ENCODE data around the gene NKAP.
"Not testable (repeated sequence)": the region's sequence is repeated elsewhere in the genome, so short reads cannot be mapped to it uniquely, and the experiment has no call there.

The NKAP gene

DNA sequence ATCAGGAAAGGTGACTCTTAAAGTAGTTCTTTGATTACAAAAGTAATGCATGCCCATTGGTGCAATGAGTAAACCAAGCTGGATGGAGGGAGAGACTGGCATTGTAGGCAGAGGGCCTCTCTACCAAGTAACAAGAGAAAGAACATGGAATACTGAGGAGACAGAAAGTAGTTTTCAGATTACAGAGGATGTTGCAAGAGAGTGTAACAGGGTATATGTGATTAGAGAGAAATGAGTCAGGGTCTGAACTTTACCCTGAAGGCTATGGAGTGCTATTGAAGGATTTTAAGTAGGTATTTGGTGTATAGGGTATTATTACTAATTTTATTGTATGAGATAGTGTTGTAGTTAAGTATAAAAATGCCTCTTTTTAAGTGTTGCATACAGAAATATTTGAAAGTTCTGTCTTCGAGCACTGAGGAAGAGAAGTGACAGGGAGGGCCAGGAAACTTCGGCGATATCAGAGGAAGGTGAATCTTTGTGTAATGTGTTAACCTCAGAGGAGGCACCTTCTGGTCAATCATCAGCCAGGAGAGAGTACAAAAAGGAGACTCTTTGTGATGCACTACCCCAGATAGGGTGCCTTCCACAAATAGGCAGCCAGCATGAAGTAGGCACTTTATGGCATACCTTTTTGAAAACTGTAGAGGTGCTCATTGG is 8.2 kb downstream of the NKAP start:
- DNase-seq, result no peak

GRCh38 chrX:119922391-119922790 is 21.2 kb downstream of the NKAP start:
- not testable (repeated sequence) for DNase-seq

DNA sequence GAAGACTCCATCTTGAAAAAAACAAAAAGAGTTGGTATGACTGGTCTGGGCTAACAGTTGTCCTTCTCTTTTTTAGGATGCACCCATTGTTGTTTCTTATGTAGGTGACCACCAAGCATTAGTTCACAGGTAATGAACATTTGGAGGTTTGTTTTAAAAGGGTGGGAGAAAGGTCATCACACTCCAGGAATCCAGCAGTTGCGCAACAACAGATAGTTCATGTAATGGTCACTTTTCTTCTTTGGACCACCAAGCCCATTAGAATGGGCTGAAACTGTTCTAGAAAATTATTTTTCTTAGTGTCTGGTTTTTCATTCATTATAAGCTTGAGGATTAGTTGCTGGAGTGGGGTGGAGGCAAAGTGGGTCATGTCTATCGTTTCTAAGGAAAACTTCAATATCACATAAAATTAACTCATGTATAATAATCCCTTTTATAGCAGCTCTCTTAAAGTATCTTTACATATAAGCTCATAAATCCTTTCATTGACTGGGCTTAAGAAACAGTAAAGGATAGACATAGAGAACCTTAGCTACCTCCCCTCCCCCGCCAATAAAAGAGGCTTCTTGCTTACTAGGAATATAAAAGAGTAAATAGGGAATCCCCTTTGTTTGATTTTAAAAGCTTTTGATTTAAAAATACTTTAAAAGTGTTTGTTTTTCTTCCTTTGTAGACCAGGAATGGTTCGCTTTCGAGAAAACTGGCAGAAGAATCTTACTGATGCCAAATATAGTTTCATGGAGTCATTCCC is 23.5 kb downstream of the NKAP start:
- no peak for DNase-seq

DNA sequence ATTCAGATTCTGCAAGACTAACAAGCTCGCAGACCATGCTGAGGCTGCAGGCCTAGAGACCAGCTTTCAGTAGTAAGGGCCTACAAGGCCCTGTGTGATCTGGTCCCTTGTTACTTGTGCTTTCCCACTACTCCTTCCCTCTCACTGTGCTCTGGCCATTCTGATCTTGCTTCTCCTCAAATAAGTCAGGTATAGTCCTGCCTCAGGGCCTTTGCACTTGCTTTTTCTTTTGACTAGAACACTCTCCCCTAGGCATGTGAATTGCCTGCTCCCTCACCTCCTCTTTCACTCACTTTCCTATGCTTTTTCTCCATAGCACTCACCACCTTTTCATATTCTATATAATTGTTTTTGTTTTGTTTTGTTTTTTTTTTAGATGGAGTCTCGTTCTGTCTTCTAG is 25.7 kb downstream of the NKAP start:
- no peak for DNase-seq

DNA sequence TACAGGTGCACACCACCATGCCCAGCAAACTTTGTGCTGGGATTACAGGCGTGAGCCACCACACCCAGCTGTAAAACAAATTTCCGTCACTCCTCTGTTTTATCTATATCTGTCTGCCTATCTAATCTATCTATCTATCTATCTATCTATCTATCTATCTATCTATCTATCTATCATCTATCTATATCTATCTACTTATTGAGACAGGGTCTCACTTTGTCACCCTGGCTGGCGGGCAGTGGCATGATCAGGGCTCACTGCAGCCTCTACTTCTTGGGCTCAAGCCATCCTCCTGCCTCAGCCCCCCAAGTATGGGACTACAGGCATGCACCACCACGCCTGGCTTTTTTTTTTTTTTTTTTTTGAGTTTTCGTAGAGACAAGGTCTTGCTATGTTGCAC is 27.2 kb downstream of the NKAP start:
- no peak for DNase-seq

GRCh38 chrX:119900976-119901375 is 42.6 kb downstream of the NKAP start:
- DNase-seq, result no peak

GRCh38 chrX:119899125-119899524 is 44.4 kb downstream of the NKAP start:
- no peak for DNase-seq

DNA sequence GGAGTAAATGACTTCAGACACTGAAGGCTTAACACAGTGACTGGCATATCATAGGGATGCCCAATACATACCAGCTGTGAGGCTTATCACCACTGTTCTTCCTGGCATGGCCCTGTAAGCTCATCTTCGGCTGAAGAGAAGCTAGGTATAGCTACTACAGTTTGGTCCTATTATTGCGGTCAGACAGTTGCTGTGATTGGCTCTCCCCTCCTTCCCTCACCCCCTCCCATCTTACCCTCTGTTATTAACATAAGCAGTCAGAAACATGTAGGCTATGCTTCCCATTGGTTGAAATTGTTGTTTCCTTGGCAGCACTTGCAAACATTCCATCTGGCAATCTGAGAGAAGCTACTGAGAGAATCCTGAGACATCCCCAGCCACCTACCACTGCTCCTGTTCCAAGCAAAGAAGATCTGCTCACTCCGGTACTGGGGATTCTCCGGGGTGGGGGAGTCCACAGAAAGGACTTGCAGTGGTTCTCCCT is 47.7 kb downstream of the NKAP start, which contains the start of gene AKAP14:
AKAP14 (plus strand) TSS at position 51 of the 484 bp plus-strand sequence. CDS start 7,331 bp downstream, outside the sequence.
- no peak for DNase-seq

DNA sequence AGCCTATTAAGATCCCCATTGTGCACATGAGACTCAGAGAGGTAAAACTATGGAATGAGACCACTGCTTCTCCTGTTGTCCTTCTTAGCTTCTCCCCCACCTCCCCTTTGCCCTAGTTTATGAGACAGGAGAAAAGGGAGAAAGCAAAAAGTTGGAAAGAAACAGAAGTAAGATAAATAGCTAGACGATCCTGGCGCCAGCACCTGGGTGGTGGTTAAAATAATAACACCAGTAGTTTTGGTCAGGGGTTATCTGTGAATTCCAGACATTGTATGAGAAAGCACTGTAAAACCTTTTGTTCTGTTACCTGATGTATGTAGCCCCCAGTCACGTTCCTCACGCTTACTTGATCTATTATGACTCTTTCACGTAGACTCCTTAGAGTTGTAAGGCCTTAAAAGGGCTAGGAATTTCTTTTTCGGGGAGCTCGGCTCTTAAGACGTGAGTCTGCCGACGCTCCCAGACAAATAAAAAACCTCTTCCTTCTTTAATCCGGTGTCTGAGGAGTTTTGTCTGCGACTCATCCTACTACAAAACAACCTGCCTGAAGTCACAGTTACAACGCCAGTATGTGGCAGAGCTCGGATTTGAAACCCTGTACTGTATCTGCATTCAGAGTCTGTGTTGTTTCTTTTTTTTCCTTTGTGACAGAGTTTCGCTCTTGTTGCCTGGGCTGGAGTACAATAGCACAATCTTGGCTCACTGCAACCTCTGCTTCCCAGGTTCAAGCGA is 51.4 kb downstream of the NKAP start:
- not testable (repeated sequence) for DNase-seq

- DNase-seq, result not testable (repeated sequence)
Measured at GRCh38 chrX:119890626-119891025, 52.9 kb downstream of the NKAP start.

DNA sequence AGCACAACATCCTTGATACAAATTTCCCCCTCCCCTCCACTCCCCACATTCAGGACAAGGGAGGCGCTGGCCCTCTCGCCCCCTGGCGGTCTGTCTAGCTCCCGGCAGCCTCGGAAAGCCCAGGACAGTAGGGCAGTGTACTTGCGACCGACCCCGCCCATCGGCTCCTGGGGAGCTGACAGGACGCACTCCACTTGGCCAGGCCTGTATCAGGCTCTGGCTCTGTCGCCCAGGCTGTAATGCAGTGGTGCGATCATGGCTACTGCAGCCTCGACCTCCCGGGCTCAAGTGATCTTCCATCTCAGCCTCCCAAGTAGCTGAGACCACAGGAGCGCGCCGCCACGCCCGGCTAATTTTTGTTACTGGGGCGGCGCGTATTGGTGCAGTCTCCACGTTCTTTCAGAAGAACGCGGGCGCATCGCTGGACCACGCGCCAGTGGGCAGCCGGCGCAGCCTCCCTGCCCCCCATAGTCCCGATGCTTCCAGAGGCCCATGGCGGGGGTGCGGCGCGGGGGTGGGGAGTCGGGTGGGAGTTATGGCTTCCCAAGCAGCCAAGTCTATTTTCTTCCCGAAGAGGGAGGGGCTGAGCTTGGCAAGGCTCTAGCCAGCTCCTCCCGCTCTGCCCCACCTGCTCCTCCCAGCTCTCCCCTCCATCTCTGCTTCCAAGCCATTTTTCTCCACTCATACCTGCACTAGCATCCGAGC is 55.7 kb downstream of the NKAP start:
- peak in 1 of 2 experiments; percentile 13 for DNase-seq

DNA sequence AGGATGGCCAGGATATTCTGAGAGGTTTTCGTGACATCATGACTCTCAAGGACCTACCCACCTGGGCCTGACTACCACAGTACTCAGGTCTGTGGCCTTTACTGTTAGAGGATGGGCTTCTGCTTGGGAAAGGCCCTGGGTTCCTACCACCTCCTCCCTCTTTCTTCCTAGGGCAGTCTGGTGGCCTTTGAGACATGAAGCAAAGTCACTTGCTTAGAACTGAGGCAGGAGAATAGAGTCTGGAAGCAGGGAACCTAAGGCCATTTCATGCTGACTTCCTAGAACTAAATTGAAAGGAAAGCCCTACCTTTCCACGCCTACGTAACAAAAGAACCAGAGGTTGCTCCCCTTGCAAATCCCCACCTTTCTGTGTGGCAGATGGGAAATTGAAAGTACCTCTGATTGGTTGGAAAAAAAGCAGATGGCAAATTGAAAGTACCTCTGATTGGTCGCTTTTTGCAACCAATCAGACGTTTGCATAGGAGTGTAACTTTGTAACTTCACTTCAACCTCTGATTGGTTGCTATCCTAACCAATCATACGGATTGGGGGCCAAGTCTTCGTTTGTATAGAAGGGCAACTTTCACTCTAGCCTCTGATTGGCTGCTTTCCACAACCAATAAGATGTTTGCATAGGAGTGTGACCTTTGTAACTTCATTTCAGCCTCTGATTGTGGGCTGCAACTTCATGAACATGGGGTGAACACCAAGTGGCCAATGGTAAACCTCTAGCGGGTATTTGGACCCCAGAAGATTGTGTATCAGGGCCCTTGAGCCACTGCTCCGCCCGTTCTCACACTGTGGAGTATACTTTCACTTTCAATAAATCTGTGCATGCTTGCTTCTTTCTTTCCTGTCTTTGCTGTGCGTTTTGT is 57.8 kb downstream of the NKAP start:
- no peak for DNase-seq

GRCh38 chrX:119880552-119881437 is 62.8 kb downstream of the NKAP start:
- DNase-seq, result peak in 1 of 2 experiments; percentile 4

DNA sequence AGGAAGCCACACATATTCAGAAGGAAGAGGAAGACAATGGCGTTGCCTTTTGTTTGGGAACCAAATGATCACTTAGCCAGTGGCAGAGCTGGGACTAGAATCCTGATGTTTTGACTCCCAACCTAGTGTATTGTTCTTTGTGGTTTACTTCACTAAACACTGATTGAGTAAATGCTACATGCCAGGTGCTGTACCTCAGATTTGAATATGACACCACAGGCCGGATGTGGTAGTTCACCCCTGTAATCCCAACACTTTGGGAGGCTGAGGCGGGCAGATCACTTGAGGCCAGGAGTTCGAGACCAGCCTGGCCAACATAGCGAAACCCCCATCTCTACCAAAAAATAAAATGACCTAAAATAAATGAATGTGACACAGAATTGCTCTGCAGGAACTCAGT is 63.5 kb downstream of the NKAP start:
- no peak for DNase-seq

DNA sequence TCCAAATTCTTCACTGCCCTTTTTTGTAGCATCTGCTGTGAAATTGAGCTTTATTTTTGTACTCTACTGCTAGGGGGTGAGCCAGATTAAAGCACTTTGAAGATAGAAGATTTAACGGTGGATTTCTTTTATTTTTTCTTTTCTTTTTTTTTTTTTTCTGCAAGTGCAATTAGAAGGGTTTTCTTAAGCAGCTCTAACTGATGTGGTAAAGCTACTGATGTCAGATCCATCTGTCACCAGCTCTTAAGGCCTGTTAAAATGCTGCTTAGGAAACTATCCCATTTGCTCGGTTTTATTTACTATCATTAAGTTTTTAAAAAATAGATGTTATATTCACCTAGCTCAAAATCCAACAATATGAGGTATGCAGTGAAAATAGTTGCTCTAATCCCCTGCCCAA is 64.8 kb downstream of the NKAP start:
- DNase-seq, result no peak

DNA sequence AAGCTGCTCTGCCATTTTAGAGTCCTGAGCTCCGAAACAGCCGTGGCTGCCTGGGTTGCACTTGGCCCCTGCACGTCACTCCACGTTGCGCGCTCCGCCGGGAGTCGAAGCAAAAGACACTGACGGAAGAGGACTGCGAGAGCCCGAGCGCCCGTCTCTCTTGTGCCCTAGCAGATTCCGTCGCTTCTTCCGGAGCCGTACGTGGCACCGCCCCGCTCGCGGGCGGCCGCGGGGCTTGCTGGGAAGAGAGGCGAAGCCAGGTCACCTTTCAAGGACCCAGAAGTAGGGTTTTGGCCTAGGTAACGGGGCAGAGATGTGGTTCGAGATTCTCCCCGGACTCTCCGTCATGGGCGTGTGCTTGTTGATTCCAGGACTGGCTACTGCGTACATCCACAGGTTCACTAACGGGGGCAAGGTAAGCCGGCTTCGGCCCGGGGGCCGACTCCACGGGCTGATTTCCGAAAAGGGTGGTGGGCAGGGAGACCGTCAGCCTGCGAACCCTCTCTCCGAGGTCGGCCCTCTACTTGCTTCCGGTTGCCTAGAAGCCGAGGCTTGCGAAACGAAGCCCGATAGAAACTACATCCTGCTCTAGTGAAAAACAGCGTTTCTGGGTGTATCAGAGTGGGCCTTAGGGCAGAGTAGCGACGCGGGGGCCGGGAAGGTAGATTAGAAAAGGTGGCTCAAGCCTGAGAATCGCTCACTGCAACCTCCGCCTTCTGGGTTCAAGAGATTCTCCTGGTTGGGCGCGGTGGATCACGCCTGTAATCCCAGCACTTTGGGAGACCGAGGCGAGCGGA is 71.8 kb downstream of the NKAP start, which contains the start of the genes NDUFA1 and RNF113A:
NDUFA1 (plus strand) TSS at position 234 of the 797 bp plus-strand sequence; CDS start at position 314, 80 bp downstream.
RNF113A (minus strand) TSS at position 135 of the 797 bp plus-strand sequence; CDS start at position 15, 120 bp downstream.
- DNase-seq, result peak; percentile 74 to 88

DNA sequence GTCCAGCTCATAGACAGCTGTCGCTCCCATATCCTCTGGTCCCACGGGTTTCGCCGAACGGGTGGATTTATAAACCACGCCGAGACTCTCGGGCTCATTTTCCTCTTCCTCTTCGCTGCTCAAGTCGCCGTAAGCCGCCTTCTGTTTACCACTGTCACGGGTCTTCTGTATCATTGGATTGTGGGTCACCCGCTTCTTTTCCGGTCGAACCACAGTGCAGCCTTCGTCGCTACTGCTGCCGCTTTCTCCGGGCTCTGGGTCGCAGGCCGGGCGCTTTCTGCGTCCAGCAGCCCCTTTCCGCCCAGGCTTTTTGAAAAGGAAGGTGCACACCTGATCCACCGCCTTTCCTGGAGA is 72.3 kb downstream of the NKAP start:
- DNase-seq, result peak in 1 of 2 experiments; percentile 52

All from NCI-H187 (cell line).